G401.6 (cell line): ENCODE measurements around the gene FAAP24.
"Not testable (repeated sequence)": the region's sequence is repeated elsewhere in the genome, so short reads cannot be mapped to it uniquely, and the experiment has no call there.

Experiments
- FAIRE-seq: peaks from 2 replicates; lab custom pipeline; 2012; peaks lifted over from hg19 to GRCh38; lab: Jason Lieb, UNC

The FAAP24 gene

DNA sequence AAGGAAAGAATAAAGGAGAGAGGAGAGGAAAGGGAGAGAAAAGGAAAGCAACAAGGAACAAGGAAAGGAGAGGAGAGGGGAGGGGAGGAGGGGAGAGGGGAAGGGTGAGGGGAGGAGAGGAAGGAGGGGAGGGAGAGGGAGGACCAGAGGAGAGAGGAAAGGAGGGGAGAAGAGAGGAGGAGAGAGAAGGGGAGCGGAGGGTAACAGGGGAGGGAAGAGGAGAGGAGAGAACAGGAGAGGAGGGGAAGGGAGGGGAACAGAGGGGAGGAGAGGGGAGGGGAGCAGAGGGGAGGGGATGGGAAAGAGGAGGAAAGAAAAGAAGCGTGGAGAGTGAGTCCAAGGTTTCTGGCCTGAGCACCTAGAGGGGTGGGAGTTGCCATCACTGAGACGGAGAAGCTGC, 26.7 kb downstream of the FAAP24 start:
- FAIRE-seq = no peak

DNA sequence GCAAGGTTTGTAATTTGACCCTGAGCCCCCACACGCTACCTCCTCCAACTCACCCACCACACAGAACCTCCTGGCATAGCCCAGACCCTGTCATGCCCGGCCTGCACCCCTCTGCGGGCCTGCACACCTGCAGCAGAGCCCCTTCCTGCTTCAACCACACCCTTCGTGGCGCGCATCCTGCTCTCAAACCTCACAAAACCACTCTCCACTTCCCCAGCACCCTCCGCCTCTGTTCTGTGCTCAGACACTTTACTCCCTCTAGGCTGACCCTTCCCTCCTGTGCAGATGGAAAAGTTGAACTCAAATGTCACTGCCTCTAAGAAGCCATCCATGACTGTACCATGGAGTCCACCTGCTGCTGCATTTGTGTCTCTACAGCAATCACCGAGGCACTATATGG, 28.5 kb downstream of the FAAP24 start:
- FAIRE-seq = no peak

DNA sequence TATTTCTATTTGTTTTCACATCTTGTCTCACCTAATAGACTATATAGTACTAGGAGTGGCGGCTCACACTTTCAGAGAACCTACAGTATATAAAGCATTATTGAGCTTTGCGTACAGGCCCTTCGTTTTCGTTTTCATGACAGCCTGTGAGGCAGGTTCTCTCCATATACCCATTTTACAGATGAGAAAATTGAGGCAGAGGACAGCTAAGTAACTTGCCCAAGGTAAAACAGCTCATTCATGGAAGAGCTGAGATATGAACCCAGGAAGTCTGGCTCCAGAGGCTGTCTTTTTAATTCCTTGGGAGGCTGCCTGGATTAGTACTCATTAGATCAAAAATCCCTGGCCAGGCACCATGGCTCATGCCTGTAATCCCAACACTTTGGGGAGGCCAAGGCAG, 28.9 kb downstream of the FAAP24 start:
- FAIRE-seq = no peak

DNA sequence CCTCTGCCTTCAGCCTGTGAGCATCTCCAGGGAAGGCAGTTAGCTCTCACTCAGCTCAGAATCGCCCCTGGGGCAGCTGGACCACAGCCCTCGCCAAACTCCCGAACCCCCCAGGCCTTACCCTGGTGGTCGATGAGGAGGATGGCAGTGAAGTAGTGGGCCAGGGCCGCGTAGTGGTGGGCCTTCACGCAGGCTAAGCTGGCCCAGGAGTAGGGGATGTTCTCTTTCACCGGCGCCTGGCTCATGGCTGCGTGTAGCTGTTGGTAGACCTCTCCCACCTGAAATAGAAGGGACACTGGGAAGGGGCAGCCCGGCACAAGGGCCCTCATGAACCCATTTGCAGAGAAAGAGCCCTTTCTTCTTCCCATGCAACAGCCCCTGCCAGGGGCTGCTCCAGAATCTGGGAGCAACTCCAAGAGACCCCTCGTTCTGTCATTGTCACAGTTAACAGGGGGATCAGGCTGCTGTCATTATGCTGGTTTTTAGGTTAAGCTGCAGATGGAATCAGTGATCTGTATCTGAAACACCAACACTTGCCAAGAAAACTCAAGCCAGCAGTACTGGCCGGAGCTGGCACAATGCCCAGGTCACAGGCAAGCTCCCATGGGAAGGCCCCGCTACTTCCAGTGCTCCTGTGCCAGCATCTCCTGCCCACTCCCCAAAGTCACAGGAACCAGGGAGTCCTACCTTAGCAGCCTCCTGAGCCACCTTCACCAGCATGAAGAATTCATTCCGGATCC, 30.3 kb downstream of the FAAP24 start:
- FAIRE-seq = not testable (repeated sequence)

DNA sequence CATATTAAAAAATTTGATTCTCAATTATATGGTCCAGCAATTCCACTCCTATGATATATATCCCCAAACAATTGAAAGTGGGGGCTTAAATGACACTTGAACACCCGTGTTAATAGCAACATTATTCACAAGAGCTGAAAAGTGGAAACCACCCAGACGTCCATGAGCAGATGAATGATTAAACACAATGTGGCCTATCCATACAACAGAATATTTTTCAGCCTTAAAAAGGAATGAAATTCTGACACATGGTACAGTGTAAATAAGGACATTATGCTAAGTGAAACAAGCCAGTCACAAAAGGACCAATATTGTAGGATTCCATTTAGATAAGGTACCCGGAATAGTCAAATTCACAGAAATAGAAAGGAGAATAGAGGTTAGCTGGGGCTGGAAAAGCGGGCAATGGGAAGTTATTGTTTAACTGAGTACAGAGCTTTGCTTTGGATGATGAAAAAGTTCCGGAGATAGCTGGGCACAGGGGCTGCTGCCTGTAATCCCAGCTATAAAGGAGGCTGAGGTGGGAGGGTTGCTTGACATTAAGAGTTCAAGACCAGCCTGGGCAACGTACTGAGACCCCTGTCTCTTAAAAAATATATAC, 31.5 kb downstream of the FAAP24 start:
- not testable (repeated sequence) for FAIRE-seq

DNA sequence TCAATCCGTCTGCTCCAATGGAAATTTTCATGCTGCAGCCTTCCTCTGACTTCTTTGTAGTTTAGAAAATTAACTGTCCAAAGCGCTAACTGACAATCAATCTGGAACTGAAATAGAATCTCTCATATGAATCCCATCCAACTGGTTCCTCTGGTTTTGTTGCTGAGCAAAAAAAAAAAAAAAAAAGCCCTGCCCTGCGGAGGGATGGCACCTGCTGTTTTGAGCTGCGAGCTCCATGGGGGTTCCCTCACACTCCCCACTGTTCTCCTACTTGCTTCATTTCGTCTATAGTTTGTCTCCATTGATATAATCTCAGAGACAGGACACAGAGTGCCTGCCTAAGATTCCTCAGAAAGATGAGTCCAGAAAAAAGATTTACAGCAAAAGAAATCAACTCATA, 33.4 kb downstream of the FAAP24 start:
- no peak for FAIRE-seq

DNA sequence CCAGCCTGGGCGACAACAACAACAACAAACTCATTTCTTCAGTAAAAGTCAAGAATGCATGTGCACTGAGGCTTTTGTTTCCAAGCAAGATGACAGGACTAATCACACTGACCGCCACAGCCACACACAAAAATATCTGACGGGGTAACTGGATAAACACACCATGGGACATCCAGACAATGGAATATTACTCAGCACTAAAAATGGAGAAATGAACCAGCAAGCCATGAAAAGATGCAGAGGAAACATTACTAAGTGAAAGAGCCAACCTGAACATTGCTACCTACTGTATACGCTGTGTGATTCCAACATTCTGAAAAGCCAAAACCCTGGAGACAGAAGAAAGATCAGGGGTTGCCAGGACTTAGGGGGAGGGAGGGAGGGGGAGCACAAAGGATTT, 36.7 kb downstream of the FAAP24 start:
- FAIRE-seq = no peak

DNA sequence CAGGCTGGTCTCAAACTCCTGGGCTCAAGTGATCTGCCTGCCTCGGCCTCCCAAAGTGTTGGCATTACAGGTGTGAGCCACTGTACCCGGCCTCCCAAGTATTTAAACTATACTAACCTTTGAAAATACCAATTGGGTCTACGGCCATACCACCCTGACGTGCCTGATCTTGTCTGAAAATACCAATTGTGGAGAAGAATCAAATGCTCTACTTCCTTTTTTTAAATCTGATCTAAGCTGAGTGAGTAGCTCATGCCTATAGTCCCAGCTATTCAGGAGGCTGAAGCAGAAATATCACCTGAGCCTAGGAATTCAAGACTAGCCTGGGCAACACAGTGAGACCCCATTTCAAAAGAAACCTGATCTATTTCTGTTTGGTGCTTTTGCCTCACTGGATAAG, 38.8 kb downstream of the FAAP24 start:
- FAIRE-seq = not testable (repeated sequence)

DNA sequence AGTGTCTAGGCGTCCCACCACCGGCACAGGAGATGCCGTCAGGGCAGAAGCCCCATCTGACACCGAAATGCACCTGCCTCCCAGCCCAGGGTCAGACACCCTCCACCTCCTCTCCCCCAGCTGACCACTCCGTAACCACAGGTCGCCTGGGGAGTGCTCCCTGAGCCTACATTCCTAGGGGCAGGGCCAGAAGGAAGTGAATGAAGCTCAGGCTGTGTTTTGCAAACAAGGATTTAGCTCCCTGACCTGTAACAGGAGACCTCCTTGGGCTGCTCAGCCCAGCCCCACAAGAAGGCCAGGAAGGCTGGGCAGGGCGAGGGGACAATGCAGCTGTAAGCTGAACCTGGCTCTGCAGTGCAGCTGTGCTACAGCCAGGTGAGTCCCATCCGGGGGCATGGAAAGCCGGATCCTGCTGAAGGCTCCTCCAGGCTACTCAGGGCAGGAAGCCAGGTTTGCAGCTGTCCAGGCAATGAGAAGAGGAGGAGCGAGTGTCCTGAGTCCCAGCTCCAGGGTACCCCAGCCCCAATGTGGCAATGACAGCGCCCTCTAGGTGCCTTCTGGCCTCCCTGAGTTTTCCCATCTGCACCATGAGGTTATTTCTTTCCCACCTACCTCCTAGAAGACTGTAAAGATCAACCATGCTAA, 50.6 kb downstream of the FAAP24 start:
- no peak for FAIRE-seq

DNA sequence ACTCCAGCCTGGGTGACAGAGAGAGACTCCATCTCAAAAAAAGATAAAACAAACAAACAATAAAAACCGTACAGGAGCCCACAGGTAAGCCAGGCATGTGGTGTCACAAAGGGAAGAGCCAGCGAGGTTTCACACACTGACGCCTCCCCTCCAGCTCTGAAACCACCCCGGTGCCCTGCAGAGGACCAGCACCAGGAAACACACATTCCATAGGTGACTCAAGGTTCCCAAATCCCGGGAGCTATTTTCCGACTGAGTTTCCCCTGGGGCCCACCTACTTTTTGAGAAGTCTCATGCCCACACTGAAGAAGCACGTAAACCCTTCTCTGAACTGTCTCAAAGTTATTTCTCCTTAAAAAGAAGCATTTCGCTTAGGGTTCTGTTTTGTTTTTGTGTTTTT, 52.4 kb downstream of the FAAP24 start:
- FAIRE-seq = no peak

DNA sequence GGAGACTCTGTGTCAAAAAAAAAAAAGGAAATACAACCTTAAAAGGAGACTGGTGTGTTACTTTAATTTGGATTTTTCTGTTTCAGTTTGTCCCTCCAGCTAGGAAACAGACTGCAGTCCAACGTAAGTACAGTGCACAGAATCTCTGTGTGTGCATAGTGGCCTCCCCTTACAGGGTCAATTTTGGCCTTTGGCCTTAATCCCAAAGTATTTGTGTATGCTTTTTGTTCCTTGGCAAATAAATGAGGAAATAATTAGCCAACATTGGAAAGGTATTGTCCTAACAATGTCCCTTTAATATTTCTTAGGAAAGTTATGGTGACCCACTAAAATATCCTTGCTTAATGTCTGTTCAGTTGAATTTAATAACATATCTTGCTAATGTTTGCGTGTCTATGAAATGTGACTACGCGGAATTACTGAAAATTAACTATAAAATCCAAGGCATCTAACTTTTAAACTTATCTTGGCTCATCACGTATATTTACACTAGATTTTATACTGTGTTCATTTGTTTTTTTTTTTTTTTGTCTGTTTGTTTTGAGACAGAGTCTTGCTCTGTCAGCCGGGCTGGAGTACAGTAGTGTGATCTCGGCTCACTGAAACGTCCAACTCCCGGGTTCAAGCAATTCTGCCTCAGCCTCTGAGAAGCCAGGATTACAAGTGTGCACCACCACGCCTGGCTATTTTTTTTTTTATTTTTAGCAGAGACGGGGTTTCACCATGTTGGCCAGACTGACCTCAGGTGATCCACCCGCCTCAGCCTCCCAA, 53.6 kb downstream of the FAAP24 start:
- FAIRE-seq = not testable (repeated sequence)

DNA sequence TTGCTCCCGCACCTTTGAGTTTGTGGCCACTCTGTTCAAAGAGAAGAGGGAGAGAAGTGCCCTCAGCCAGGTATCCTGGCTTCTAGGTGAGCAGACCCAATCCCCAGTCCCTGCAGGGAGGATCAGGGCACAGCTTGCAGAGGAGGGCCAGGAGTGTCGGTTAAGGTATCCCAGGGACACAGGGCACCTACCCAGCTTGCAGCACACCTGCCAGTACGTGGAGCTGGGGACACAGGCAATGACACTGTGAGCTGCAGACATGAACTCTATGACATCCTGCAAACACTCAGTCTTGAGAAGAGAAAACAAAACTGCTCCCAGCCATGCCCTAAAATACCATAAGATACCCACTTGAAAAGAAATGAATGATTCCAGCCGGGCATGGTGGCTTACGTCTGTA, 54.6 kb downstream of the FAAP24 start:
- not testable (repeated sequence) for FAIRE-seq
